ENCODE results near the gene HOXA9. TPM values are rescaled to one million over a fixed set of nuclear protein-coding genes. Genes with fewer than 3 reads are reported as not detected.

HOXA9 gene
- polyA plus RNA-seq, 2 of the 4 experiments (the other 2 are of a cell fraction), result 1.4 TPM

DNA sequence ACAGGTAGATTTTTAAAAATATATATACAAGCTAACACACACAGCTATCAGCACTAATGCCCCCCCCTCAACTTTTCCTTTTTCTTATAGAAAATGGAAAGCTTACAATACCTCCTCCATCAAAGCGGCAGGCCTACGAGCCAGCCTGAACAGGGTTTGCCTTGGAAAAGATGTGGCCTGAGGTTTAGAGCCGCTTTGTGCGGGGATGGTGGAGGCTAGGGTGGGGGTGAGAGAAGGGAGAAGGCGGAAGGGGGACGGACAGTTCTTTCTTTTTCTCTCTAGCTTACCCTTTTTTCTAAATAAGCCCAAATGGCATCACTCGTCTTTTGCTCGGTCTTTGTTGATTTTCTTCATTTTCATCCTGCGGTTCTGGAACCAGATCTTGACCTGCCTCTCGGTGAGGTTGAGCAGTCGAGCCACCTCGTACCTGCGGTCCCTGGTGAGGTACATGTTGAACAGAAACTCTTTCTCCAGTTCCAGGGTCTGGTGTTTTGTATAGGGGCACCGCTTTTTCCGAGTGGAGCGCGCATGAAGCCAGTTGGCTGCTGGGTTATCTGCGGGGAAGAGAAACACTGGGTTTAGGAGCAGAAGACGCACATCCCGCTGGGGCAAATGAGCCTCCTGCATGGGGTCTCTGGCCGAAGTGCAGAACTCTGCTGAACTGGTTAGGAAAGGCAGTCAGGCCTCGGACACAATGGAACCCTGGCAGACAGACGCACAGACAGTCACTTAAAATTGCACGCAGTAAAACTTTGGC is 1.9 kb downstream of the HOXA9 start (continued):
- TF ChIP-seq POLR2A (IDR thresholded peaks at IDR 0.05; ENCODE audit: low read length), result no peak
- TF ChIP-seq ZSCAN20 (CRISPR knock-in tag; IDR thresholded peaks at IDR 0.05), result no peak
- no peak for TF ChIP-seq EHMT2 (IDR thresholded peaks at IDR 0.05; ENCODE audit: low read depth)
- no peak for TF ChIP-seq POLR2AphosphoS2 (conservative IDR thresholded peaks at IDR 0.05; ENCODE audit: low read length)
- TF ChIP-seq, protein P1, sequence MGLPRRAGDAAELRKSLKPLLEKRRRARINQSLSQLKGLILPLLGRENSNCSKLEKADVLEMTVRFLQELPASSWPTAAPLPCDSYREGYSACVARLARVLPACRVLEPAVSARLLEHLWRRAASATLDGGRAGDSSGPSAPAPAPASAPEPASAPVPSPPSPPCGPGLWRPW (IDR thresholded peaks at IDR 0.05), result no peak

DNA sequence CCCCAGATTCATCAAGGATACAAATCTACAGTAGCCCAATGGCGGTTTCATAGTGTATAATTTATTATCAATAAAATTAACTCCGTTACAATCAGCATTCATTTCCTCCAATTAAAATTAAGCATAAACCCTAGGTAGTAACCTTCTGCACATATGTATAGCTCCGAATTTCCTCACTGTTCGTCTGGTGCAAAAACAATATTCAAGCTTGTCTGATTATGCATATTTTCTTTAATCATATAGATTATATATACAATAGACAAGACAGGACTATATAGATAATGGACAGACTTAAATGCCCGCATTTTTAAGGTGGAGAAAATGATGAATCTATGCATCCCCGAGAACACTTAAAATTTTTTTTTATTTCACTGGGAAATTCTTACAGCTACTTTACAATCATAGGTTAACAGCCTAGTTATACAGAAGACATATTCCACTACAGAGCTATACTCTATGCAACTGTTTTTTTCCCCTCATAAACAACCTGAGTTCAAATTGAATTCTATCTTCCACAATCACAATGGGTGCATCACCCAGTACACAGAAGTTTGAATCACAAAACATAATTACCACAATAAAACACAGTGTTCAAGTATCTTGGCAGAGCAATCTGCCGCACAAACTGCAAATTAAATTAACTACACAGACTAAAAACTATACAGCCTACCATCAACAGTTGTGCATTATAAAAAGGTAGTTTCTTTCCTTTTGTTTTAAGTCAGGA is 2.6 kb downstream of the HOXA9 start:
- ChIA-PET CTCF (interaction anchor here (0.5 to 7.0 kb wide), 14 partner anchors 9 to 1270 kb away, joined by 3 to 160 read pairs (median 4); partner anchors contain the start of genes HOXA10, HOXA5 and HOXA6), POLR2A (no interaction called here)
- H3K4me2 ChIP-seq, result no peak overlapping the region
- ATAC-seq (no peak), DNase-seq (ENCODE audit: low read depth in 1 of 2, low spot score in 1 of 2) (no peak), FAIRE-seq (no peak)
- no peak overlapping the region for H3K4me3 ChIP-seq
- H3K4me1 ChIP-seq, result 0 out of 3 replicates have a peak, but pooled peaks cover 3% of the 10 kb centered on the region
- no peaks in the 10 kb centered on the region for H3K9me3 ChIP-seq
- 82% methylated on average over 7 of the region's 7 CpGs for WGBS (ENCODE audit: missing lambda C conversion rate)
- H3K27ac ChIP-seq, result no peak overlapping the region
- TF ChIP-seq CBX8 (IDR thresholded peaks at IDR 0.05), result no peak
- no peak for TF ChIP-seq KDM1A (IDR thresholded peaks at IDR 0.05; ENCODE audit: low read depth)
- TF ChIP-seq ZNF302 (CRISPR knock-in tag; IDR thresholded peaks at IDR 0.05), result no peak
- no peak for TF ChIP-seq PHF8 (IDR thresholded peaks at IDR 0.05; ENCODE audit: borderline replicate concordance, low read depth)
- no peak for TF ChIP-seq NR3C1 (IDR thresholded peaks at IDR 0.05)
- TF ChIP-seq MYC (IDR thresholded peaks at IDR 0.05; ENCODE audit: borderline replicate concordance, low read length), result no peak

DNA sequence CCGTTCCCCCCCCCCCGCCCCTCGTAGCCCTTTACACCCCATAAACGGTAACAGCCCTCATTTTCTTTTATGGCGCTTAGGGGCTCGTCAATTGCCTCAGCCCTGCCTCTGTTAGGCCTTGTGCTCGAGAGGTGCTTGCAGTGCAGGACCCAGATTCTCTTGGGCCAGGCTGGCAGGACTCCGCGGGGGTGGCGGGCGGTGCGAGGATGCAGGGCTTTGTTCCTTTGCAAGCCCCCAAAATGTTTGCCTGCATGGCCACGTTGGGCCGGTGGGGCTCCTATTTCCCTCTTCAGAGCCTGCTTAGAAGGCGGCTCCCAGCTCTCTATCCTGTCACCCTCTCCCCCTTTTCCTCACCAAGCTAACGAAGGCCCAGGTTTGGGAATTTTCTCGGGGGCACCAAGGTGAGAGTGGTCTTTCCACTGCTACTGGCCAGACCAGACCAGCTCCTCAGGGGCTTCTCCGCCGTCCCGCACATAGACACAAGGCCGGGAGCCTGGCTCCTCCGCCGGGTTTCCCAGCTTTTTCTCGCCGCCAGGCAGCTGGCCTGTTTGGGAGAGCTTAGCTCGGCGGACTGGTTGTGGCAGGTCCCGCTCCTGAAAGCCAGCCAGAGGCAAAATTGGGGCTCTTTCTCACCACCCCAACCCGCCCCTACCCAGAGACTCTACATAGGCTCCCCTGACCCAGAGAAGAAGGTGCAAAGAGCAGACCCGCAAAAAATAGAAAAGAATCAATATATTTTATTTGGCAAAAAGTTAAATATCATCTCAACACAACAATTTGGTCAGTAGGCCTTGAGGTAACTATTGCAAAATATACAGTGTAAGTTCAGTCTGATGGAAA is 3.4 kb downstream of the HOXA9 start:
- Histone ChIP-seq H3K27ac (no peak overlapping the region), H3K4me2 (no peak overlapping the region; the same call in 2 of the 3 replicates), H3K9me3 (no peaks in the 10 kb centered on the region), H3K4me1 (0 out of 3 replicates have a peak, but pooled peaks cover 3% of the 10 kb centered on the region), H3K4me3 (no peak overlapping the region)
- DNase-seq (ENCODE audit: low read depth in 1 of 2, low spot score in 1 of 2) (no peak), FAIRE-seq (no peak), ATAC-seq (no peak)
- CTCF ChIA-PET, result interaction anchor here (0.7 to 7.0 kb wide), 25 partner anchors 9 to 1269 kb away, joined by 3 to 160 read pairs (median 6); partner anchors contain the start of genes HOXA10, HOXA3, HOXA5 and HOXA6
- POLR2A ChIA-PET, result no interaction called here
- WGBS (ENCODE audit: missing lambda C conversion rate), result 81% methylated on average over 25 of the region's 30 CpGs
- no peak for TF ChIP-seq HDAC2 (IDR thresholded peaks at IDR 0.05)
- TF ChIP-seq, protein P2, sequence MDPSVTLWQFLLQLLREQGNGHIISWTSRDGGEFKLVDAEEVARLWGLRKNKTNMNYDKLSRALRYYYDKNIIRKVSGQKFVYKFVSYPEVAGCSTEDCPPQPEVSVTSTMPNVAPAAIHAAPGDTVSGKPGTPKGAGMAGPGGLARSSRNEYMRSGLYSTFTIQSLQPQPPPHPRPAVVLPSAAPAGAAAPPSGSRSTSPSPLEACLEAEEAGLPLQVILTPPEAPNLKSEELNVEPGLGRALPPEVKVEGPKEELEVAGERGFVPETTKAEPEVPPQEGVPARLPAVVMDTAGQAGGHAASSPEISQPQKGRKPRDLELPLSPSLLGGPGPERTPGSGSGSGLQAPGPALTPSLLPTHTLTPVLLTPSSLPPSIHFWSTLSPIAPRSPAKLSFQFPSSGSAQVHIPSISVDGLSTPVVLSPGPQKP (IDR thresholded peaks at IDR 0.05; ENCODE audit: low read depth, low read length), result no peak
- no peak for TF ChIP-seq HOXA7 (CRISPR knock-in tag; IDR thresholded peaks at IDR 0.05)
- no peak for TF ChIP-seq MAFK (IDR thresholded peaks at IDR 0.05; ENCODE audit: partially characterized antibody)
- no peak for TF ChIP-seq RARB (CRISPR knock-in tag; IDR thresholded peaks at IDR 0.05)
- no peak for TF ChIP-seq CEBPB (IDR thresholded peaks at IDR 0.05)
- TF ChIP-seq CBX8 (IDR thresholded peaks at IDR 0.05), result no peak
- no peak for TF ChIP-seq MAZ (IDR thresholded peaks at IDR 0.05; ENCODE audit: borderline replicate concordance, low read depth, low read length)
- no peak for TF ChIP-seq ZC3H11A (IDR thresholded peaks at IDR 0.05)
- TF ChIP-seq RFX5 (IDR thresholded peaks at IDR 0.05), result no peak
- no peak for TF ChIP-seq NPAS2 (CRISPR knock-in tag; IDR thresholded peaks at IDR 0.05; ENCODE audit: borderline replicate concordance)
- TF ChIP-seq BHLHE40 (IDR thresholded peaks at IDR 0.05; ENCODE audit: low read depth, low read length), result no peak
- TF ChIP-seq MYC (IDR thresholded peaks at IDR 0.05; ENCODE audit: borderline replicate concordance, low read length), result no peak
- TF ChIP-seq, protein P3, sequence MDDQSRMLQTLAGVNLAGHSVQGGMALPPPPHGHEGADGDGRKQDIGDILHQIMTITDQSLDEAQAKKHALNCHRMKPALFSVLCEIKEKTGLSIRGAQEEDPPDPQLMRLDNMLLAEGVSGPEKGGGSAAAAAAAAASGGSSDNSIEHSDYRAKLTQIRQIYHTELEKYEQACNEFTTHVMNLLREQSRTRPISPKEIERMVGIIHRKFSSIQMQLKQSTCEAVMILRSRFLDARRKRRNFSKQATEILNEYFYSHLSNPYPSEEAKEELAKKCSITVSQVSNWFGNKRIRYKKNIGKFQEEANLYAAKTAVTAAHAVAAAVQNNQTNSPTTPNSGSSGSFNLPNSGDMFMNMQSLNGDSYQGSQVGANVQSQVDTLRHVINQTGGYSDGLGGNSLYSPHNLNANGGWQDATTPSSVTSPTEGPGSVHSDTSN (IDR thresholded peaks at IDR 0.05), result no peak
- TF ChIP-seq, protein P4, sequence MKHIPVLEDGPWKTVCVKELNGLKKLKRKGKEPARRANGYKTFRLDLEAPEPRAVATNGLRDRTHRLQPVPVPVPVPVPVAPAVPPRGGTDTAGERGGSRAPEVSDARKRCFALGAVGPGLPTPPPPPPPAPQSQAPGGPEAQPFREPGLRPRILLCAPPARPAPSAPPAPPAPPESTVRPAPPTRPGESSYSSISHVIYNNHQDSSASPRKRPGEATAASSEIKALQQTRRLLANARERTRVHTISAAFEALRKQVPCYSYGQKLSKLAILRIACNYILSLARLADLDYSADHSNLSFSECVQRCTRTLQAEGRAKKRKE (CRISPR knock-in tag; IDR thresholded peaks at IDR 0.05; ENCODE audit: low read depth), result no peak
- no peak for TF ChIP-seq NFE2L2 (conservative IDR thresholded peaks at IDR 0.05; ENCODE audit: low read length)
- TF ChIP-seq, protein P5, sequence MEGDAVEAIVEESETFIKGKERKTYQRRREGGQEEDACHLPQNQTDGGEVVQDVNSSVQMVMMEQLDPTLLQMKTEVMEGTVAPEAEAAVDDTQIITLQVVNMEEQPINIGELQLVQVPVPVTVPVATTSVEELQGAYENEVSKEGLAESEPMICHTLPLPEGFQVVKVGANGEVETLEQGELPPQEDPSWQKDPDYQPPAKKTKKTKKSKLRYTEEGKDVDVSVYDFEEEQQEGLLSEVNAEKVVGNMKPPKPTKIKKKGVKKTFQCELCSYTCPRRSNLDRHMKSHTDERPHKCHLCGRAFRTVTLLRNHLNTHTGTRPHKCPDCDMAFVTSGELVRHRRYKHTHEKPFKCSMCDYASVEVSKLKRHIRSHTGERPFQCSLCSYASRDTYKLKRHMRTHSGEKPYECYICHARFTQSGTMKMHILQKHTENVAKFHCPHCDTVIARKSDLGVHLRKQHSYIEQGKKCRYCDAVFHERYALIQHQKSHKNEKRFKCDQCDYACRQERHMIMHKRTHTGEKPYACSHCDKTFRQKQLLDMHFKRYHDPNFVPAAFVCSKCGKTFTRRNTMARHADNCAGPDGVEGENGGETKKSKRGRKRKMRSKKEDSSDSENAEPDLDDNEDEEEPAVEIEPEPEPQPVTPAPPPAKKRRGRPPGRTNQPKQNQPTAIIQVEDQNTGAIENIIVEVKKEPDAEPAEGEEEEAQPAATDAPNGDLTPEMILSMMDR (IDR thresholded peaks at IDR 0.05), result no peak
- no peak for TF ChIP-seq TFCP2L1 (CRISPR knock-in tag; IDR thresholded peaks at IDR 0.05)
- TF ChIP-seq HEYL (CRISPR knock-in tag; IDR thresholded peaks at IDR 0.05), result no peak

Measured in A549 (cell line).